ENCODE results near the gene ZNF620.

DNA sequence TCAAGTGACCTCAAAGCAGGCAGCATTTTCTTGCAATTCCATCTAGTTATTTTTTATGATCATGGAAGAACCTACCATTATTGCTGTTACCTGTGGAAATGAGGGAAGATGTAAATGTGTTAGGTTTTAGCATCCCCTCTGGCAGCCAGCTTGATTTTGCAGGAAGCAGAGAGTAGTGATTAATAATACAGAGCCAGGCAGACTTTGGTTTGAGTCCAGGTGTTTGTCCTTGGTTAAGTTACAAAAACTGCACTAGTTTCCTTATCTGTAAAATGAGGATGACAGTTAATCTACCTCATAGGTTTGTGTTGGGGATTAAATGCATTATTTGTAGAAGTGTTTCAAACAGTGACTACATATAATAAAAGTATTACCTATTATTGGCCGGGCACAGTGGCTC lies 12.2 kb downstream of the ZNF620 start:
- TF ChIP-seq, protein P1, sequence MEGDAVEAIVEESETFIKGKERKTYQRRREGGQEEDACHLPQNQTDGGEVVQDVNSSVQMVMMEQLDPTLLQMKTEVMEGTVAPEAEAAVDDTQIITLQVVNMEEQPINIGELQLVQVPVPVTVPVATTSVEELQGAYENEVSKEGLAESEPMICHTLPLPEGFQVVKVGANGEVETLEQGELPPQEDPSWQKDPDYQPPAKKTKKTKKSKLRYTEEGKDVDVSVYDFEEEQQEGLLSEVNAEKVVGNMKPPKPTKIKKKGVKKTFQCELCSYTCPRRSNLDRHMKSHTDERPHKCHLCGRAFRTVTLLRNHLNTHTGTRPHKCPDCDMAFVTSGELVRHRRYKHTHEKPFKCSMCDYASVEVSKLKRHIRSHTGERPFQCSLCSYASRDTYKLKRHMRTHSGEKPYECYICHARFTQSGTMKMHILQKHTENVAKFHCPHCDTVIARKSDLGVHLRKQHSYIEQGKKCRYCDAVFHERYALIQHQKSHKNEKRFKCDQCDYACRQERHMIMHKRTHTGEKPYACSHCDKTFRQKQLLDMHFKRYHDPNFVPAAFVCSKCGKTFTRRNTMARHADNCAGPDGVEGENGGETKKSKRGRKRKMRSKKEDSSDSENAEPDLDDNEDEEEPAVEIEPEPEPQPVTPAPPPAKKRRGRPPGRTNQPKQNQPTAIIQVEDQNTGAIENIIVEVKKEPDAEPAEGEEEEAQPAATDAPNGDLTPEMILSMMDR (IDR thresholded peaks at IDR 0.05): no peak
- TF ChIP-seq POLR2A (IDR thresholded peaks at IDR 0.05): no peak
- TF ChIP-seq EP300 (IDR thresholded peaks at IDR 0.05): no peak
